ENCODE data around the gene DYNLT4. TPM values are rescaled to one million over a fixed set of nuclear protein-coding genes. Genes with fewer than 3 reads are reported as not detected.

DYNLT4 gene
- total RNA-seq, 1 donor: 0.36 TPM

- Histone ChIP-seq H3K36me3 (ENCODE audit: insufficient read depth, low read length) (no peaks in the 10 kb centered on the region), H3K27ac (ENCODE audit: low read depth, low read length) (no peak overlapping the region), H3K4me1 (ENCODE audit: insufficient read depth, low read length) (peaks cover 3% of the 10 kb centered on the region), H3K79me2 (ENCODE audit: insufficient read depth, low read length) (no peaks in the 10 kb centered on the region), H3K4me2 (ENCODE audit: insufficient read depth, low read length) (no peak overlapping the region), H4K20me1 (ENCODE audit: insufficient read depth, low read length) (no peaks in the 10 kb centered on the region), H3K27me3 (ENCODE audit: insufficient read depth, low read length) (no peaks in the 10 kb centered on the region), H3K9me3 (ENCODE audit: low read depth, low read length) (no peaks in the 10 kb centered on the region), H2AFZ (ENCODE audit: low read length) (no peak overlapping the region), H3K4me3 (ENCODE audit: insufficient read depth, low read length) (no peak overlapping the region)
- TF ChIP-seq CTCF (IDR thresholded peaks at IDR 0.05; ENCODE audit: extremely low read depth, low read depth, low read length): no peak
- DNase-seq (ENCODE audit: insufficient read length, low spot score, missing footprints): no peak
Observed at GRCh38 chr1:44832056-44832705, 25.0 kb upstream of the DYNLT4 start.

- Histone ChIP-seq H3K4me3 (ENCODE audit: insufficient read depth, low read length) (no peak overlapping the region), H2AFZ (ENCODE audit: low read length) (no peak overlapping the region), H3K36me3 (ENCODE audit: insufficient read depth, low read length) (no peaks in the 10 kb centered on the region), H3K9me3 (ENCODE audit: low read depth, low read length) (no peaks in the 10 kb centered on the region), H3K27me3 (ENCODE audit: insufficient read depth, low read length) (no peaks in the 10 kb centered on the region), H3K79me2 (ENCODE audit: insufficient read depth, low read length) (no peaks in the 10 kb centered on the region), H3K4me2 (ENCODE audit: insufficient read depth, low read length) (no peak overlapping the region), H3K27ac (ENCODE audit: low read depth, low read length) (no peak overlapping the region), H3K4me1 (ENCODE audit: insufficient read depth, low read length) (peaks cover 3% of the 10 kb centered on the region), H4K20me1 (ENCODE audit: insufficient read depth, low read length) (no peaks in the 10 kb centered on the region)
- no peak for TF ChIP-seq CTCF (IDR thresholded peaks at IDR 0.05; ENCODE audit: extremely low read depth, low read depth, low read length)
- DNase-seq (ENCODE audit: insufficient read length, low spot score, missing footprints): no peak
Observed at GRCh38 chr1:44831516-44831915, 24.4 kb upstream of the DYNLT4 start.

GRCh38 chr1:44830900-44831304 lies 23.8 kb upstream of the DYNLT4 start:
- no peak overlapping the region for H3K4me3 ChIP-seq (ENCODE audit: insufficient read depth, low read length)
- H2AFZ ChIP-seq (ENCODE audit: low read length): no peak overlapping the region

More at GRCh38 chr1:44830900-44831304, 23.8 kb upstream of the DYNLT4 start:
- no peak for TF ChIP-seq CTCF (IDR thresholded peaks at IDR 0.05; ENCODE audit: extremely low read depth, low read depth, low read length)
- Histone ChIP-seq H3K79me2 (ENCODE audit: insufficient read depth, low read length) (no peaks in the 10 kb centered on the region), H3K36me3 (ENCODE audit: insufficient read depth, low read length) (no peaks in the 10 kb centered on the region), H3K4me1 (ENCODE audit: insufficient read depth, low read length) (peaks cover under 1% of the 10 kb centered on the region), H4K20me1 (ENCODE audit: insufficient read depth, low read length) (no peaks in the 10 kb centered on the region), H3K27ac (ENCODE audit: low read depth, low read length) (no peak overlapping the region), H3K9me3 (ENCODE audit: low read depth, low read length) (no peaks in the 10 kb centered on the region), H3K27me3 (ENCODE audit: insufficient read depth, low read length) (no peaks in the 10 kb centered on the region), H3K4me2 (ENCODE audit: insufficient read depth, low read length) (no peak overlapping the region)
- DNase-seq (ENCODE audit: insufficient read length, low spot score, missing footprints): no peak
